RWPE1 (cell line): ENCODE results near the gene WASHC4.

Experiments
- CTCF ChIA-PET: fragments of 350-600 bp; sonication (Branson Sonifier 250); formaldehyde crosslinking; extraction: SDS; loops from one replicate; lab custom pipeline; 2021; lab: Yijun Ruan, JAX
- POLR2A ChIA-PET: fragments of 400-600 bp; formaldehyde crosslinking; extraction: SDS; loops from one replicate; lab custom pipeline; 2020; ENCODE audit warnings: antibody characterized with exemption; ENCODE audit not compliant: low non-redundant PET; lab: Yijun Ruan, JAX
- DNase-seq: peaks from one replicate; pipeline ENCODE4 v3.0.0; 2012; ENCODE audit warnings: low spot score
- H3K27ac ChIP-seq: fragments of 450-650 bp; 2 replicates; pipeline ENCODE4 v1.5.1; 2017
- CTCF ChIP-seq: fragments of 450-650 bp; conservative IDR thresholded peaks from 2 replicates; pipeline ENCODE4 v1.5.1; 2017; ENCODE audit warnings: low read depth, mild to moderate bottlenecking

The WASHC4 gene

GRCh38 chr12:105142259-105142658 is 34.7 kb downstream of the WASHC4 start:
- H3K27ac ChIP-seq: no peak overlapping the region
- CTCF ChIA-PET: no interaction called here
- no peak for DNase-seq
- POLR2A ChIA-PET: no interaction called here
- TF ChIP-seq CTCF: no peak

GRCh38 chr12:105156260-105156659 is 48.7 kb downstream of the WASHC4 start:
- ChIA-PET POLR2A (no interaction called here), CTCF (no interaction called here)
- no peak overlapping the region for H3K27ac ChIP-seq
- TF ChIP-seq CTCF: no peak
- no peak for DNase-seq

- no peak for DNase-seq
- ChIA-PET CTCF (no interaction called here), POLR2A (no interaction called here)
- no peak for TF ChIP-seq CTCF
- H3K27ac ChIP-seq: no peak overlapping the region
These were observed 50.1 kb downstream of the WASHC4 start for GRCh38 chr12:105157606-105158005.

- POLR2A ChIA-PET: no interaction called here
- CTCF ChIA-PET: no interaction called here
- no peak for TF ChIP-seq CTCF
- no peak for DNase-seq
- no peak overlapping the region for H3K27ac ChIP-seq
These were observed 51.3 kb downstream of the WASHC4 start for GRCh38 chr12:105158876-105159275.

- POLR2A ChIA-PET: no interaction called here
- no peak for DNase-seq
- no peak overlapping the region for H3K27ac ChIP-seq
- no peak for TF ChIP-seq CTCF
- CTCF ChIA-PET: no interaction called here
These were observed 54.6 kb downstream of the WASHC4 start for GRCh38 chr12:105162174-105162573.

- TF ChIP-seq CTCF: no peak
- no peak for DNase-seq
- CTCF ChIA-PET: no interaction called here
- H3K27ac ChIP-seq: no peak overlapping the region
- POLR2A ChIA-PET: no interaction called here
These were observed 56.5 kb downstream of the WASHC4 start for GRCh38 chr12:105164068-105164467.

GRCh38 chr12:105166736-105167135 is 59.2 kb downstream of the WASHC4 start:
- TF ChIP-seq CTCF: no peak
- ChIA-PET CTCF (no interaction called here), POLR2A (no interaction called here)
- DNase-seq: no peak
- H3K27ac ChIP-seq: no peak overlapping the region
